GM19043 (cell line): ENCODE results near the gene LY86.

Experiments
- ATAC-seq: cut with Tn5 transposase; IDR thresholded peaks from one replicate; pipeline ENCODE4 v1.9.1; 2021; ENCODE audit warnings: low read depth; ENCODE audit not compliant: unreplicated experiment

The LY86 gene

DNA sequence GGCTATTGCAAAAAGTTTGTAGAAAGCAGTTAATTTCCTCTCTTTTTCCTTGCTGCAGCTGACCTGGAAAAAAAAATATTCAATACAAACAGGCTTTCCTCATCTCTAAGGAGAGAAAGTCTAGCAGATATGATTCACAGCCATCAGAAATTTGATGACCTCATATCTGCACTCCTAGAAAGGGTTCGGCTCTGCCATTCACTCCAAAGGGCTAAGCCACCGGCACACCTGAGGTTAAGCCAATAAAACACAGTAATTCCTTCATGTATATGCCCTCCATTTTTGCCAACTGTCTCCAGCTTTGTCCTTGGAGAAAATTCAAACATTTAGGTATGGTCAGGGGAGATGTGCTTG, 18.7 kb upstream of the LY86 start:
- no peak for ATAC-seq

DNA sequence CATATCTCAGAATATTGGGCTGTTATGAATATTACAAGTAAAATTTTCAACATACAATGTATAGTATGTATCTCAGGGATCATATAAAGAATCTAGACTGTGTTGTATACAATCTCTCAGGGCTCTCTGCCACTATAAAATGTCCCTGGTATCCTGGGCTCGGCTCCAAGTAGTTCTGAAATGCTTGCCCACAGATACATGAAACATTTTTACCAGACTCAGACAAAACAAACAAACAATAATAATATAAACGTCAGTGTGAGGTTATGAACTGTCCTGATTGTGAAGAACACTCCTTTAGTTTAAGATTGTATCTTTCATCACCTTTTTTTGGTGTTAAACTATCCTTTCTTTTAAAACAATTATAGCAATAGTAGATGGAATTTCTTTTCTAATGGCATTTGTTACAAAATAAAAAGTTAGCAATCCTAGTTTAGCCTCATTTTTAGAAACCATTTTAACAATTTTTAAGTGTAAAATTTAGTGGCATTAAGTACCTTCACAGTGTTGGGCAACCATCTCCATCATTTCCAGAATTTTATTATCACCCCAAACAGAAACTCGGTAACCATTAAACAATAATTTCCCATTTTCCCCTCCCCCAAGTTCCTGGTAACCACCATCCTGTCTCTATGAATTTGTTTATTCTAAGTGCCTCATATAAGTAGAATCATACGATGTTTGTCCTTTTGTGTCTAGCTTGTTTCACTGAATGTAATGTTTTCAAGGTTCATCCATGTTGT, 17.4 kb upstream of the LY86 start:
- no peak for ATAC-seq

DNA sequence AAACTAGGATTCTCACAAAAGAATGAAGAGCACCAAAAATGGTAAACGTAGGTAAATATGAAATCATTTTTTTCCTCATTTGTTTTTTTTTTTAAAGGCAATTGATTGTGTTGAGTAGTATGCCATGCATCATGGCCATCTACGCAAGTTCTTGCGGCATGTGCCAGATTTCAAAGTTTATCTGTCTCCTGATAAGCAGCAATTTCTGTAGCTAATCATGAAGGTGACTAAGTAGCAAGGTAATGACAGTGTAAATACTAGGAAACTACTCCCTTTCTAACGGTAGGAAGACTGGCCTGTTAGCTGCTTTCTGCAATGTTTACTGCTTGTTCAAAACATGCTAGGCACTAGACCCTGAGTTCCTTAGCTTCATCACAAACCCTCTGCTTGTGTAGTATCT, 13.4 kb upstream of the LY86 start:
- no peak for ATAC-seq

DNA sequence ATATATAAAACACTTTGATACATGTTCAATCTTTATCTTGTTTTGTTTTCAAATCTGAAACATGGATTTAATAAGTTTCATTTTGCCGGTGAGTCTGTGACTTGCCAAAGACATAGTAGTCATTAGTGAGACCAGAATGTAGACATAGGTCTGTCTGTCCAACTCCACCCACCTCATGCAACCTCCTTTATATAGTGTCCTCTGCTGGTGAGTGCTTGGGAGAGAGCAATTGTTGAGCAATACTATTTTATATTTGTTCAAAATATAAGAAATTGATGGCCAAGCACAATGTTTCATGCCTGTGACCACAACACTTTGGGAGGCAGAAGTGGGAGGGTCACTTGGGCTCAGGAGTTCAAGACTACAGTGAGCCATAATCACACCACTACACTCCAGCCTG, 10.8 kb upstream of the LY86 start:
- no peak for ATAC-seq

DNA sequence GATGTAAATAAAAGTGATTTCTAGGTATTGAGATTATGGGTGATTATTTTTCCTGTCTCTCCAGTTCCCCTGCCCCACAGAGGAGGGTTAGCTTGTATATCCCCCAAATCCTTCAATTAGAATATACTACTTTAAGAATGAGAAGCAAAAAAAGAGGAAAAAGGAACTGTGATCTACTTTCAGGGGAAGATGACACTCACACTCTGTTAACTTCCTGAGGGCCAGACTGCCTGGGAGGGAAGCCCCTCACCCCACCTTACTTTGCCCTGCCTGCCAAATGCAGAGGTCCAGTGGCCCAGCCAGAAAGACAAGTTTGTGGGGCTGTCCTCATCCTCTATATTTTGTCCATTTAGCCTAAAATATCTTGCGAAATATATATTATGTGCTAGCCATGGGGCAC, 9.2 kb upstream of the LY86 start:
- ATAC-seq = no peak

DNA sequence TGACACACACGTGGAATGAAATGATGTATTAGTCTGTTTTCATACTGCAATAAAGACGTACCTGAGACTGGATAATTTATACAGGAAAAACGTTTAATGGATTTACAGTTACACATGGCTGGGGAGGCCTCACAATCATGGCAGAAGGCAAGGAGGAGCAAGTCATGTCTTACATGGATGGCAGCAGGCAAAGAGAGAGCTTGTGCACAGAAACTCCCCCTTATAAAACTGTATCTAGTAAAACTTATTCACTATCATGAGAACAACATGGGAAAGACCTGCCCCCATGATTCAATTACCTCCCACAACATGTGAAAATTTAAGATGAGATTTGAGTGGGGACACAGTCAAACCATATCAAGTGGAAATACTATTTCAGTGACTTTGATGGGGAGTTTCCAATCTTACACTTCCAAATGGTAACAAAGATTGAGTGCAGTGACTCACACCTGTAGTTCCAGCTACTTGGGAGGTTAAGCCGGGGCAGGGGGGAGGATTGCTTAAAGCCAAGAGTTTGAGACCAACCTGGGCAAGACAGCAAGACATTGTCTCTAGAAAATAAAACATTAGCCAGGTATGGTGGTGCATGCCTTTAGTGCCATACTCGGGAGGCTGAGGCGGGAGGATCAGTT, 8.2 kb upstream of the LY86 start:
- ATAC-seq = no peak

DNA sequence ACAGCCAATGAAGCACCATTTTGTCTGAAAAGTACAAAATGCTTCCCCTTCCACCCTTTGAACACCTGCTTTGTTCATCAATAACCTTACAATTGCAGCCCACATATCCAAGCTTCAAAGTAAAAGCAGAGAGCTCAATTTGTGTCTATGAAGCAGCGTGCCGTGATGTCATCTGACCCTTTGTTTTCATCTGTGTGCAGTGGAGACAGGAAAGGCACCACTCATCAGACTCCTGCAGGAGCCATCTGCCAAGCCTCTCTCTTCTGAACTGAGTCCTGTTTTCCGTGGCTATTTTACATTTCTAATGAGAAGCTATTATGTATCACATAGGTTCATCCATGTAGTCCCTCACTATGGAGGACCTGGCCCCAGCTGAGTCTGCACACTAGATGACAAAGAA, 7.5 kb upstream of the LY86 start:
- ATAC-seq = no peak

DNA sequence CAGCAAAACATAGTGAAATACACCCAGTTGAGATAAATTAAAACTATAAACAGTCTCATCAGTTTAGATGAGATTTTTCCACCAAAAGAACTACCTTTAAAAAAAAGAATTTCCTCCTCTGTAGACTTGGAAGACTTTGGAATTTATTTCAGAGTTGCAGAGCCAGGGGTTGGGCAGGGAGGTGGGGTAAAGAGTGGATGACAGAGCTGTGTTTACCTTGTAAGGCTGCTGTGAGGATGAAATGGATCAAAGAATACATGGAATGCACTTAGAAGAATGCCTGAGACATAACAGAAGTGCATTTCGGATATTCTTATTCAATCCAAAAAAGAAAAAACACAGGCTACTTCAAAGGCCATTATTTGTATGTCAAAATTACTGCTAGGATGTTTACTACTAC, 6.4 kb upstream of the LY86 start:
- no peak for ATAC-seq

DNA sequence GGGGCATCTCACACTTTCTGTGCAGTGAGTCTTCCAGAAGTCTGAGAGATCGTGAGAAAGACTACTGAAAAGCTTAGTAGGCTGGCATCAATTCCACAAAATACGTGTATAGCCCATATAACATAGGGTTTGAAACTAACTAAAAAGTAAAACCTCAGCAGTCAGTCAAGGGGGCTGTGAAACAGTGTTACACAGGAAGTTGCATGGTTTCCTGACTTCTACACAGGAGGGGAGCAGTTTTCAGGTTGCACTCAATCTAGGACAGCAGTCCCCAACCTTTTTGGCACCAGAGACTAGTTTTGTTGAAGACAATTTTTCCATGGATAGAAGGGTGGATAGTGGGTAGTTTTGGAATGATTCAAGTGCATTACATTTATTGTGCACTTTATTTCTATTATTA, 4.7 kb upstream of the LY86 start:
- ATAC-seq = no peak

DNA sequence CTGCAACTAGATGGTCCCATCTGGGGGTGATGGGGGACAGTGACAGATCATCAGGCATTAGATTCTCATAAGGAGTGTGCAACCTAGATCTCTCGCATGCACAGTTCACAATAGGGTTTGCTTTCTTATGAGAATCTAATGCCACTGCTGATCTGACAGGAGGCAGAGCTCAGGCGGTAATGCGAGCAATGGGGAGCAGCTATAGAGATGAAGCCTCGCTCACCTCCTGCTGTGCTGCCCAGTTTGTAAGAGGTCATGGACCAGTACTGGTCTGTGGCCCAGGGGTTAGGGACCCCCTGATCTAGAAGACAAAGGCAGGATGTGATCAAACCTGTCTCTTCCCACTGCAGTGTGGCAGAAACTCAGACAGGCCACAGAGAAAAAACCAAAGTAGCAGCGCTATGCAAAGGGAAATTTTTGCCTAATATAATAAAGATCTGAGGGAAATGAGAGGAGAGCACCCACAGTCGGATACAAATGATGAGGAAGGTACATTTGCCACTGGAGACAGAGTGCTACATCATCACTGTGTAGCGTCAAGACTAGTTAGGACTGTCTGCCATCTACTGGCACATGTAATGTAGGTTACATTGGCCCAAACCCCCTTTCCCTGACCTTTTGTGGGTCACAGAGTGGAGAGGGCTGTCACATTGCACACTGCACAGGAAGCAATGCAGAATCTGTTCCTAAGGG, 4.1 kb upstream of the LY86 start:
- ATAC-seq = no peak

DNA sequence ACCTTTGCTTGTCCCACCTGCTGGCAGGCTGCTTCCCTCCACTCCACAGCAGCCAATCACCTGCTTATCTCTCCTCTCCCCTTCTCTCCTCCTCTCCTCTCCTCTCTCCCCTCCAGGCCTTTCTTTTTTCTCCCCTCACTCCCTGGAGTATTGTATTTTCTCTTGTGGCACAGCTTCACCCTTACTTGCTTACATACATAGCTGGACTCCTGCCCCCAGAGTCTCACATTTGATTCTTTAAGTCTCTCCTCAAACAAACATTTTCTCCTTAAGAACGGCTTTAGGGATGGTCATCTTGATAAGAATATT, 3.6 kb upstream of the LY86 start:
- no peak for ATAC-seq

DNA sequence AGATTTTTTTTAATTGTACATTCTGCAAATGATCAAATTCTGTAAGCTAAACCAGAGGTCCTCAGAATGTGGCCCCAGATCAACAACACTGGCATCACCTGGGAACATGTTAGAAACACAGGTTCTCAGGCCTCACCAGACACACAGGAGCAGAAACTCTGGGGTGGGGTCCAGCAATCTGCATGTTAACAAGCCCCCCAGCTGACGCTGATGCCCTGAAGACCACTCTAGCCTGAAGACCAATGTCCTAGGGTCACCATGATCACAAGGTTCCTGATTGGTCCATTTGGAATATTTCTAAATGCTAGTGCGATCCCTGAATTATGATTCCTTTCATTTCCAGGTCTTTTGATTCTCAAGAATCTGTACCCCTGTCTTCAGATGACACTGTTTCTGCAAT, 2.4 kb upstream of the LY86 start:
- ATAC-seq = no peak

DNA sequence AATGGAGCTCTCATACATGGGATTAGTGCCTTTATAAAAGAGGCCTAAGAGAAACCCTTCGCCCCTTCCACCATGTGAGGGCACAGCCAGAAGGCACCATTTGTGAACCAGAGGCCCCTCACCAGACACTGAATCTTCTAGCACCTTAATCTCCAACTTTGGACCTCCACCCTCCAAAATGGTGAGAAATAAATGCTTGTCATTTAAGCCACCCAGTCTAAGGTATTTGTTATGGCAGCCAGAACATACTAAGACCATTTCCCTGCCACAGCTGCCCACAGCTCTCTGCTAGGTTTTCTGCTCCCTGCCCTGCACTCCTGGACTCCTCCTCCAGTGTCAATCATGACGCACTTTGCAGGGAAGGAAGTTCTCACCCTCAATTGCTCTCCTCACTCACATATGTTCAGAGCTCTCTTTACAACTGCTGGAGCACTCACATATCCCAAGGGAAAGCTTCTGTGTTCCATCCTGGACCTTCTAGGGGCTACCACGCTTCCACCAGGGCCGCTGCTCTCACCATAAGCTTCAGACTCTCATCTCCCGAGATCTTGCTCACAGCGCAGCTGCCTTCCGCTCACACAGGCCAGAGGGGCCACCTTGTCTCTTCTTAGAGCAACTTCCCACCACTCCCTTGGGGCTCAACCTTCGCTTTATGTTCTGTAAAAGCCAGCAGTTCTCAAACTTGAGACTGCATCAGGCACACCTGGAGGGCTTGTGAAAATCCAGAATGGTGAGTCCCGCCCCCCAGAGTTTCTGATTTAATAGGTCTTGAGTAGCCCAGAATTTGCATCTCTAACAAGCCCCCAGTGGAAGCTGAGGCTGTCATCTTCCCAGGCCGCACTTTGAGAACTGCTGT, 1.6 kb upstream of the LY86 start:
- peak; percentile 38 for ATAC-seq

DNA sequence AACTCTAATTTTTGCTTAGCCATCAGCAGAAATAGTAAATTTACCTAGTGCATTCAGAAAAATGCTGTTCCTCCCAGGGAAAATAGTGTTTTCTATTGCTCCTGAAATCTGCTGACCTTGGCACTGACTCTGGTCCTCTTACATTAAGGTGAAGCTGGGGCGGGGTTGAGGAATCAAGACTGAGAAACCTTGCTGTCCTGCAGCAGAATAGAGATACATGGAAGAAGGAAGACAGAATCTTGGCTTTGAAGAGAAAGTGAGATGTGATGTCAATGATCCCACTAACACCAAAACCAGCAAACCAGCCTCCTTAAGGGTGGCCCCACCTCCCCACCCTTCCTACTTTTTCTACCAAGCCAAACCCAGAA, 840 bp upstream of the LY86 start:
- ATAC-seq = no peak

DNA sequence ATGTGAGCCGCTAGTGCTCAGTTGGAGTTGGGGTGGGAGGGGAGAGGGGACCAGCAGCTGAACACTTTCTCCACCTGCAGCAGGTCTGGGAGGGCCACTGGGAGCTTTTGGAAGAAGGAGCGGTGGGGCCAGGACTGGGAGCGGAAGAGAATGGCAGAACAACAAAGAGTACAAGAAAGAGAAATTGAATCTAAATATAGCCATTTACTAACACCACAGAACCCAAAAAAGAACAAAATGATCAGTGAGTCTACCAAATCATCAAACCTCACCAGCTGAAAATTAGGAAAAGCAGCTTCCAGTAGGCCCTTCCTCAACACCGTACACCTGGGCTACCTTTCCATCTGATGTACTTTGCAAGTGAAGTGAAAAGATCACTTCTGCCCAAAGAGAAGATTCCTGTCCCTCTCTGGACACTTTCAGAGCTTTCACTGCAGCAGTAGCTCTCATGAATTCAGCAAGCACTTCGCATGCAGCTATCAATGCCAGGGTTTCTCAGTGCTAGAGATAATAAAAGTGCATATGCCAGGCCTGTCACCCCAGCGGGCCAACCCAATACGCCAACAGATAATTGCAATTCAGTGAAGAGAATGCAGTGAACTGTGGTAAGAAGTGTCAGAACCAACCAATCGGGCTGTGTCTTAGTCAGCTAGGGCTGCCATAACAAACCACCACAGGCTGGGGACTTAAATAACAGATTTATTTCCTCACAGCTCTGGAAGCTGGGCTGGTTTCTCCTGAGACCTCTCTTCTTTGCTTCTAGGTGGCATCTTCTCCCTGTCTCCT, 597 bp downstream of the LY86 start:
- ATAC-seq = no peak

DNA sequence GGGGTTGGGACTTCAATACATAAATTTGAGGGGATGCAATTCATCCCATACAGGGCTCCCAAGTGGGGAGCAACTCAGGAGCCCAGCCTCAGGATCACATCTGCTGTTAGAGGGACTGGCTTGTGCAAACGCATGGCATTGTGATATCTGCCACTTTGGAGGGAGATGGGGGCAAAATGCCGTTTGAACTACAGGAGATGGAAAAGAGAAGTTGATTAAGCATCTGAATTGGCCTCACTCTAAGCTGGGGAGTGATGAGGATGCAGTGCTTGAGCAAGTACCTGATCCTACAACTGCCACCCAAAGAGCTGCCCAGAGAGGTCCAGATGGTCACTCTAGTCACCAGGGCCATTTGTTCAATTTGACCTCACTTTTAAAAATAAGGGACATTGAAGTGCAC, 2.0 kb downstream of the LY86 start:
- no peak for ATAC-seq

DNA sequence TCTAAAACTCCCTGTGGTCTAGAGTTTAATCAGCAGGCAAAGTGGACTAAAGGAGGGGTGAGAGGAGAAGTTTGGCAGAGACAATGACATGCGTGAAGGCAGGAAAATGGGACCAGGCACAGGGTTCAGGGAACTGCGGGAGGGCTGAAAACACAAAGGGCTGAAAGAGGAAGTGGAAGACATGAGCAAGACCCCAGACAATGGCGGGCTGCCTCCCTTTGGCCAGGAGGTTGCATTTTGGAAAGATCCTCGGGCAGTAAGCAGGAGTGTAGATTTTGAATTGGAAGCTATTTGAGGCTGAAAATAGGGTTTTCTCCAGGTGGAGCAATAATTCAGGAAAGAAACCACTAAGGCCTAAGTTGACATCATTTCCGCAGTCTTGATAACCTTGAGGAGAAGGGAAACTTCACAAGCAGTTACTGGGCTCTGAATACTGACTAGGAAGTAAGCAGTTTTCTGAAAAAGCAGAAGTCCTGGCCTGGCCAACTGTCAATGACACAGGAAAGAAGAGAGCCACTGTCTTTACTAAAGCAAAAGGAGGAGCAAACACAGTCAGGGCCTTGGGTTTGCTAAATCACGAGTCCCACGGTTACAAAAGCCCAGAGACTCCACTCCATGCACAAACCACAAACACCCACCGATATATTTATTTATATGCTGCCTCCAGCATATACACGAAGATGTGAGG, 3.4 kb downstream of the LY86 start:
- ATAC-seq = no peak

DNA sequence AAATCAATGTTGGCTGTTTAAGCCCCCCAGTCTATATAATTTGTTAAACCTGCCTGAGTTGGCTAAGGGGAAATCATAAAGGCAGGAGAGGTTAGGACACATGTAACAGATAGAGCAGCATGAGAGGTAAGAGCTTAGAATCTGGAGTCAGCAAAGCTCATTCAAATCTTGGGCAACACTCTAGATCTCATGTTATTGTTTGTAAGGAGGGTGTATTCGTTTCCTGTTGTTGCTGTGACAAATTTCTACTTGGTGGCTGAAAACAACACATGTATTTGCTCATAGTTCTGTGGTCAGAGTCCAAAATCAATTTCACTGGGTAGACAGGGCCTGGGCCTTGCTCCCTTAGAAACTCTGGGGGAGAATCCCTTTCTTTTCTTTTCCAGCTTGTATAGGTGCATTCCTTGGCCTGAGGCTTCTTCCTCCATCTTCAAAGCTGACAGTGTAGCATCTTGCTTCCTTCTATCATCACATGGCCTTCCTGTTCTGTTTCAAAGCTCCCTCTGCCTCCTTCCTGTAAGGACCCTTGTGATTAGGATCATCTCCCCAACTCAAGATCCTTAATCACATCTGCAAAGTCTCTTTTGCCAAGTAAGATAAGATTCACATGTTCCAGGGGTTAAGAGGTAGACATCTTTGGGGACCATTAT, 4.4 kb downstream of the LY86 start:
- no peak for ATAC-seq

DNA sequence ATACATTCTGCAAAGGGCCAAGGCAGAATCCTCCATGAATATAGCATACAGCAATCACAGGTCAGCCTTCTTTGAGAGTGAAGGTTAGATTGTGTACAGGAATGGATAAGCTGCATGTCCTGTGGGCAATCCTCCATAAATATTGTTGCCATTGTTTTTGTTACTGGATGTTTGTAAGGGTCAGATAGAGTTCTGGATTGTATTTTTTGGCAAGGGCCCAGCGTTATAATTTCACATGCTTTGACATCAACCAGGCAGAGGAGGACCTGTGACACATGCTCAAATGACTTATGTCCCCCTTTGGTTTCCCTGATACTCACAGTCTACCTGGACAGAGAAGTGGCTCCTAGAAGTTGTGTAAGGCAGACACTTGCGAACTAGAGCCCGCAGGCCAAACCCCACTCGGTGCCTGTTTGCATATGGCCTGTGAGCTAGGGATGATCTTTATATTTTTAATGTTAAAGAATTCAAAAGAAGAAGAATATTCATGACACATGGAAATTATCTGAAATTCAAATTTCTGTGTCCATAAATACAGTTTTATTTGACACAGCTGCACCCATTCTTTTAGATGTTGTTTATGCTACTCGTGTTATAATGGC, 5.4 kb downstream of the LY86 start:
- ATAC-seq = no peak
